G401 (cell line): ENCODE results near the gene DAP3. TPM values are rescaled to one million over a fixed set of nuclear protein-coding genes. Genes with fewer than 3 reads are reported as not detected.
"Not testable (repeated sequence)": the region's sequence is repeated elsewhere in the genome, so short reads cannot be mapped to it uniquely, and the experiment has no call there.

Experiments used
- DNase-seq: peaks from one replicate; pipeline ENCODE4 v3.0.0-alpha.2; 2015; ENCODE audit warnings: low spot score
- in situ Hi-C: cut with HindIII; loops from 2 replicates; pipeline ENCODE4 v1.10.0; 2016; ENCODE audit warnings: low sequenced_read_pairs, mixed read lengths
- total RNA-seq: library from RNA; depleted of rRNA; stranded (reverse); fragments of >200 nt; shearing (Covaris generic); gene quantifications from 2 replicates; pipeline ENCODE4 v1.2.3, GENCODE V29; 2014

Gene DAP3
- total RNA-seq, 1 experiment from 2014 or later, result 138 TPM

- in situ Hi-C loops, DNase-seq: not testable (repeated sequence)
Measured at GRCh38 chr1:155678992-155679391, 9.9 kb upstream of the DAP3 start.

DNA sequence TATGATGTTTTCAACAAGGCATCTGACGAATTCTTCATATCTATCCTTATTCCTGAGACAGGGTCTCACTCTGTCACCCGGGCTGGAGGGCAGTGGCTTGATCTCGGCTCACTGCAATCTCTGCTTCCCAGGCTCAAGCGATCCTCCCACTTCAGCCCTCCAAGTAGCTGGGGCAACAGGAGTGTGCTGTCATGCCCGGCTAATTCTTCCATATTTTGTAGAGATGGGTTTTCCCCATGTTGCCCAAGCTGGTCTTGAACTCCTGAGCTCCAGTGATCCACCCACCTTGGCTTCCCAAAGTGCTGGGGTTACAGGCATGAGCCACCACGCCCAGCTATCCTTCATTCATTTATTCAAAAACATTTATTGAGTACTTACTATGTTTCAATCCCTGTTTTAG lies 8.4 kb upstream of the DAP3 start:
- in situ Hi-C loops, result no loop called here
- no peak for DNase-seq

GRCh38 chr1:155681776-155682175 lies 7.1 kb upstream of the DAP3 start:
- in situ Hi-C loops, result no loop called here
- DNase-seq, result no peak

DNA sequence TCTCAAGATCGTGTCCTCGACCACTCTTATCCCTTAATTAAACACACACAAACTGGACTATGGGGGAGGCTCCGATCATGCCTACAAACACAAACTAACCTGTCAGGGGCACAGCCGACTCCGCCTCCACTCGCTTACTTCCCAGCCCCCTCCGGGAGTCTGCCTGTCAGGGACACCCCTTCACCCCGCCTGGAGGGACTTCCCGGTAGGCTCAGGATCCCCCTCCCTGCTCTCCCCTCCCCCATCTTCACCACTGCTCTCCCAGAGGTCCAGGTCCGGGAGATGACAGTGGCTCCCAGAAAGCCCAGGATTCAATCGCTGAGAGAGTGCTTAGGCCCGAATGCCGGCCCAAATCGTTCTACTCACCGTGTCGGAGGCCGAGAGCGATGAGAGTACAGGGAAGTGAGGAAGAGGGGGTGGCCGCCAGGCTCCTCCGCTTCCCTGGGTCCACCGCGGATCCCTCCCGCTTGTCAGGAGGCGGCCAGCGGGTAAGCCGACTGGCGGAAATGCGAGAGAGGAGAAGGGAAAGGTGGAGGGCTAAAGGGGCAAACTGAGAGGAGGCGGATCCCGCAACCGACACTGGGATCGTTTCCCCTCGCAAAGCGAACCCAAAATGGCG lies 1.1 kb upstream of the DAP3 start:
- in situ Hi-C loops, DNase-seq: not testable (repeated sequence)

DNA sequence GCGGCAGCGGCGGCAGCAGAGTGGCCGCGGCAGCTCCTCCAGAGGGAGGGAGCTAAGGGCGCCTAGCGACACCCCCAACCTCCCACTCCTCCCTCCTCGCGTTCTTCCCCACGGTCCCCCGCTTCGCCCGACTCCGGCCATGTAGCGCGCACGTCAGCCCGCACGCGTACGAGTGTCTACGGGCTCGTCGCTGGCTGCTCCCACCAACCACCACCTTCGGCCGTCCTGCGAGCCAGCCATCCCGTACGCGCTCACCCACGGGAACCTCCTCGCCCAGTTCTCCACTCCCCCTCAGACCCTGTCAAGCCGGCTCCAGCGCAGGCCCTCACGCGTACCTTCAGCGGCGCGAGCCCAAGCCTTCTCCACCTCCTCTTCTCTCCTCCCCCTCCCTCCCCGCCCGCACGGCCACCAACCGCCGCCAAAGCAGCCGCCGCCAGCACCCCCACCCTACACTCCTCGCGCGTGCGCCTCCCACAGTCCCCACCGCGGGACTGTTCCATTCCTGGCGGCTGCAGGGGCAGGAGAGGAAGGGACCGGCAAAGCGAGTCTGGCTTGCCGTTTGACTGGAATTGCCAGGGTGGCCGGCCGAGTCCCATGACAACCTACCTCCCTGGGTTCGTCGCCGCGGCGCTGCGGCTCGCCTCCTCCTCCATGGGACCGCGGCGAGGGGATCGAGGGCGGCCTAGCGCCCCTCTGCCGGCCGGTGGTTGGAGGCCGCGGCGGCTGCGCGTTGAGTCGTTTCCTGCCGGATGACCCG lies 389 bp upstream of the DAP3 start, which contains the start of gene YY1AP1:
Gene YY1AP1 (minus strand): TSS at position 451 of the 757 bp plus-strand sequence. CDS start 8,338 bp downstream, outside the sequence.
- DNase-seq, result peak; percentile 91
- in situ Hi-C loops, result no loop called here

DNA sequence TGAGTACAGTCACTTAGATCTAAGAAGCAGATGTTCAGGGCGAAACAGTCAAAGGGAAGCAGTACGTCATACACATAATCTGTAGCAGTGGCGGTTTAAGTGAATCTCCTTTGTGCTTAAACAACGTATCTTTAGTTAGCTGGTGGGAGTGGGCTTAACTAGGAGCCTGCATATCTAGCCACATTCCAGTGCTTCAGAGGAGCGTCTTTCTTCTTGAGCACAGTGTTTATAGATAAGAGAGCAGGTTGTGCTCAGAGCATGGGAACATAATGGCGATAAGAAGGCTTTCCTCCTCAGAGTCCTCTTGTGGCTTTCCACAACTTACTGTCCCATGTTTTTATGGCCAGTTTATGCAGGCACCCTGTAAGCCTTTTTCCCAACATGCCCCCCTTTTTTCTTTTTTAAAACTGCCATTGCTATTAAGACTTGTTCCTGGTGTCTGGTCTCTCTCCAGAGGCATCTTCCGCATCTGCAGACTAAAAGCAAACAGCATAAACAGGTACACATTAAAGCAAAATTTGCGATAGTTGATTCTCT lies 3.2 kb downstream of the DAP3 start:
- DNase-seq, result no peak
- in situ Hi-C loops, result no loop called here

- no peak for DNase-seq
- in situ Hi-C loops, result no loop called here
Measured at GRCh38 chr1:155694167-155694566, 5.3 kb downstream of the DAP3 start.

DNA sequence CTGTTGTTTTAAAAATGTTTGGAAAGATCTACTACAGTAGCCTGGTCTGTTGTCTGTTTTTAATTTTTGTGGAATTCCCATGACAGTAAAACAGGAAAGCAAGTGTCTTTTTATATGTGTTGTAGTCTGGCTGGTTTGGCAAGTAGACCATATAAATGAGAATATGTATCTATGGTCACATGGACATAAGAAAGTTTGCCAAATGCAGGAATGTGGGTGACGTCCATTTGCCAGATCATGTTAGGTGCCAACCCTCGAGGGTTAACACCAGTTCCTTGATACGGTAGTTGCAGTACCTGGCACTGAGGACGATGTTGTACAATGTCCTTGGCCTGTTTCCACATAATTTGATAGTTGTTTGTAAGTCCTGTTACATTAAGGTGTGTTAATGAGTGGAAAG lies 6.2 kb downstream of the DAP3 start:
- no peak for DNase-seq
- in situ Hi-C loops, result no loop called here

GRCh38 chr1:155695608-155696007 lies 6.7 kb downstream of the DAP3 start:
- no peak for DNase-seq
- in situ Hi-C loops, result no loop called here

DNA sequence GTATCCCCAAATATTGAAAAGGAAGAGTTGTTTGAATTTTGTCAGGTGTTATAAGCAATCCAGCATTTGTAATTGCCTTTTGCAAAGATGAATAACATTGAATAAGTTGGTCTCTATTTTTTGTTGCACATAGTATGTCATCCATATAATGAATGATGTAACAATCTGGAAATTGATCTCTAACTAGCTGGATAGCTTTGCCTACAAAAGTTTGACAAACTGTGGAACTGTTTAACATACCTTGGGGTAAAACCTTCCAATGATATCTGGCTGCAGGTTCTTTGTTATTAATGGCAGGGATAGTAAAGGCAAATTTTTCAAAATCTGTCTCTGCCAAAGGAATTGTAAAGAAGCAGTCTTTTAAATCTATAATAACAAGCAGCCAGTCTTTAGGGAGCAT lies 7.6 kb downstream of the DAP3 start:
- DNase-seq, result no peak
- in situ Hi-C loops, result no loop called here

GRCh38 chr1:155697046-155697445 lies 8.2 kb downstream of the DAP3 start:
- in situ Hi-C loops, result no loop called here
- no peak for DNase-seq

DNA sequence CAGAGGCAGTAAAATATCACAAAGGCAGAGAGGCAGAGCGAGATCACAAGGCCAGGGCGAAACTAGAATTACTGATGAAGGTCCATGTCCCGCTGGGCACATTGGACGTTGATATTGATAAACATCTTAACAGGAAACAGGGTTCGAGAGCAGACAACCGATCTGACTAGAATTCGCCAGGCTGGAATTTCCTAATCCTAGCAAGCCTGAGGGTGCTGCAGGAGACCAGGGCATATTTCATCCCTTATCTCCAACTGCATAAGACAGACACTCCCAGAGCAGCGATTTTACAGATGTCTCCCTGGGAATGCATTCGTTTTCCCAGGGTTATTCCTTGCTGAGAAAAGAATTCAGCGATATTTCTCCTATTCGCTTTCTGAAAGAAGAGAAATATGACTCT lies 8.7 kb downstream of the DAP3 start:
- in situ Hi-C loops, DNase-seq: not testable (repeated sequence)

DNA sequence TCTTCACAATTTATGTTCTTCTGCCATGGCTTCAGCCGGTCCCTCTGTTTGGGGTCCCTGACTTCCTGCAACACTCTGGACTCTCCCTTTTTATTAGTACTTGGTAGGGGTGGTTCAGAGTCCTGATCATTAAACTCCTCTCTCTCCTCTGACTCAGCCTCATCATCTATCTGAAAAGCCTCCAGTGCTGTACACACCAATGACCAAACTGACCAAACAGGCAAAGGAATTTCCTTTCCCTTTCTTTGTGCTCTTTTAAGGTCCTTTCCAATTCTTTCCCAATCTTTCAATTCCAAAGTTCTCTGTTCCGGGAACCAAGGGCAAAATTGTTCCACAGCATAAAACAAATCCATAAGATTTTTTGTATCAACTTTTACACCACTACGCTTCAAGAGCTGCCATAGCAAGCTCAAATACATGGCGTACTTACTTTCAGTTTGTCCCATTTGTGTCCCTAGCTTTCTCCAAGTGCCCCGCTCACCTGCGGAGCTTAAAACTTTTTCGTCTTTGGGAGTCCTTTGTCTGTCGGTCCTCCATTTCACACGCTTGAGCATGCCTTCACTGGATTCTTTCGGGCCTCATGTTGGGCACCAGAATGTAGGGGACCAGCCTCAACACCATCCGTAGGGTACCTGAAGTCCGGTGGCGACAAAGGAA lies 9.6 kb downstream of the DAP3 start:
- DNase-seq, result no peak
- in situ Hi-C loops, result no loop called here

DNA sequence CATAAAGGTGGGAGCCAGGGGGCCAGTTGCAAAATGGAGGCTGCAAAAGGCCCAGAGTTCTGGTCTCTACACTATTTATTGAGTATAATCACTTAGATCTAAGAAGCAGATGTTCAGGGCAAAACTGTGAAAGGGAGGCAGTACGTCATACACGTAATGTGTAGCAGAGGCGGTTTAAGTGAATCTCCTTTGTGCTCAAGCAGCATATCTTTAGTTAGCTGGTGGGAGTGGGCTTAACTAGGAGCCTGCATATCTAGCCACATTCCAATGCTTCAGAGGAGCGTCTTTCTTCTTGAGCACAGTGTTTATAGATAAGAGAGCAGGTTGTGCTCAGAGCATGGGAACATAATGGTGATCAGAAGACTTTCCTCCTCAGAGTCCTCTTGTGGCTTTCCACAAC lies 10.2 kb downstream of the DAP3 start:
- in situ Hi-C loops, DNase-seq: not testable (repeated sequence)

DNA sequence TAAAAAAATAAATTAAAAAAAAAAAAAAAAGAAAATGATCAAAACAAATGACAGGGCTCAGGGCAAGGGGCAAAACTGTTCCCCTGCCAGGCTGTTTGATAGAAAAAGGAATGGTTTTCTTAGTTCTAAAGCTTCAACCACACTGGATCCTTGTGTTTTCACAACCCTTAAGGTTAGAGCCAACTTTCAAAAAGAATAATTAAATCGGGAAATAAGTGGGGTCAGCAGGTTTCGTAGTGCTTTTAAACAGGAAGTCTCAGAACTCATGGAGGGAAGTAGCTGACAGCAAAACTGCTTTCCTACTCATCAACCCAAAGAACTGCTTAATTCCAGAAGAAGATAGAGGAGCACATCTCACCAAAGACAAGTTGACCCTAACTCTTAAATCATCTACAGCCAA lies 12.8 kb downstream of the DAP3 start:
- DNase-seq, in situ Hi-C loops: not testable (repeated sequence)

GRCh38 chr1:155703216-155703615 lies 14.3 kb downstream of the DAP3 start:
- in situ Hi-C loops, result no loop called here
- DNase-seq, result no peak

- DNase-seq, in situ Hi-C loops: not testable (repeated sequence)
Measured at GRCh38 chr1:155704414-155704813, 15.5 kb downstream of the DAP3 start.

DNA sequence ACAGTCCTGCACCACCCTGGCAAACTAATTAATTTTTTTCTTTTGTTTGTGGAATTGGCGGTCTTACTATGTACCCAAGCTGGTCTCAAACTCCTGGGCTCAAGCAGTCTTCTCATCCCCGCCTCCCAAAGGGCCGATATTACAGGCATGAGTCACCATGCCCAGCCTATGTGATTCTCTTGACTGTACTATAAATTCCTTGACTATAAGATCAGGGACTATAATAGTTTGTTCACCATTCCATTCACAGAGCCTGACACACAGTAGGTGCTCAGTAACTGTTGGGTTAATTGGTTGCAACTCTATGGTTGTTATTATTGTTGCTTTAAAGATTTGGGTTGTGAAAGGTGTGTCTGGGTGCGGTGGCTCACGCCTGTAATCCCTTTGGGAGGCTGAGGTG lies 17.2 kb downstream of the DAP3 start:
- no peak for DNase-seq

GRCh38 chr1:155709391-155709790 lies 20.5 kb downstream of the DAP3 start:
- in situ Hi-C loops, result no loop called here
- no peak for DNase-seq

More for the DNA sequence above, 17.2 kb downstream of the DAP3 start:
- in situ Hi-C loops, result no loop called here

GRCh38 chr1:155711457-155711856 lies 22.6 kb downstream of the DAP3 start:
- DNase-seq, in situ Hi-C loops: not testable (repeated sequence)
